ENCODE measurements around the gene PNLIPRP3.

DNA sequence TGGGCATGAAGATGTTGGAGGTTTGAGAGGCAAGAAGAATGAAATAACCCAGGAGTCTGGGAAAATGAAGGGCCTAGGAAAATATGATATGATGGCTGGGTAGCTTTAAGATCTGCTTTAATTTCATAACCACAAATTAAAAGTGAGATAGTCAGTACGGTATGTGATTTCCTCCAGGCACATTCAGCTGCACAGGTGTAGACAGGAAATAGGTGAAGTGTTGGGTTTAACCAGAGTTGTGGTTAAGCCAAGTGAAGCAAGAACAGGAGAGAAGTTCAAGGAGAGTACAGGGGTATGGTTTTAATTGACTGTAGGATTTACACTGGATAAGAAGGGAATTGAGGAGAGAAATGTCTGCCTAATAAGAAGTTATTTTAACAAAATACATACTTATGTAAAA is 2.6 kb downstream of the PNLIPRP3 start:
- TF ChIP-seq, protein P1, sequence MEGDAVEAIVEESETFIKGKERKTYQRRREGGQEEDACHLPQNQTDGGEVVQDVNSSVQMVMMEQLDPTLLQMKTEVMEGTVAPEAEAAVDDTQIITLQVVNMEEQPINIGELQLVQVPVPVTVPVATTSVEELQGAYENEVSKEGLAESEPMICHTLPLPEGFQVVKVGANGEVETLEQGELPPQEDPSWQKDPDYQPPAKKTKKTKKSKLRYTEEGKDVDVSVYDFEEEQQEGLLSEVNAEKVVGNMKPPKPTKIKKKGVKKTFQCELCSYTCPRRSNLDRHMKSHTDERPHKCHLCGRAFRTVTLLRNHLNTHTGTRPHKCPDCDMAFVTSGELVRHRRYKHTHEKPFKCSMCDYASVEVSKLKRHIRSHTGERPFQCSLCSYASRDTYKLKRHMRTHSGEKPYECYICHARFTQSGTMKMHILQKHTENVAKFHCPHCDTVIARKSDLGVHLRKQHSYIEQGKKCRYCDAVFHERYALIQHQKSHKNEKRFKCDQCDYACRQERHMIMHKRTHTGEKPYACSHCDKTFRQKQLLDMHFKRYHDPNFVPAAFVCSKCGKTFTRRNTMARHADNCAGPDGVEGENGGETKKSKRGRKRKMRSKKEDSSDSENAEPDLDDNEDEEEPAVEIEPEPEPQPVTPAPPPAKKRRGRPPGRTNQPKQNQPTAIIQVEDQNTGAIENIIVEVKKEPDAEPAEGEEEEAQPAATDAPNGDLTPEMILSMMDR (IDR thresholded peaks at IDR 0.05): no peak
- TF ChIP-seq EZH2 (IDR thresholded peaks at IDR 0.05; ENCODE audit: borderline replicate concordance, insufficient read depth, low read depth, low read length, poor library complexity, severe bottlenecking): no peak
